GM12878 (cell line): ENCODE results near the gene INO80C. TPM values are rescaled to one million over a fixed set of nuclear protein-coding genes. Genes with fewer than 3 reads are reported as not detected.

Experiments
- ATAC-seq: fragments of 200-7000 bp; cut with Tn5 transposase; 3 replicates; pipeline ENCODE4 v1.9.1; 2020; ENCODE audit warnings: mild to moderate bottlenecking, moderate library complexity
- BruUV-seq: library from RNA; stranded (reverse); fragments of 400-500 nt; replicated peaks from 2 replicates; lab custom pipeline; 2021; lab: Mats Ljungman, UMichigan
- CTCF ChIA-PET: fragments of 300-600 bp; sonication (Branson Sonifier 250); formaldehyde crosslinking; extraction: SDS; loops from one replicate; lab custom pipeline; 2021; ENCODE audit warnings: inconsistent platforms; lab: Yijun Ruan, JAX
- POLR2A ChIA-PET: fragments of 350-600 bp; formaldehyde crosslinking; extraction: SDS; loops from one replicate; lab custom pipeline; 2021; ENCODE audit warnings: inconsistent platforms; lab: Charles Lee
- RAD21 ChIA-PET: fragments of 300-600 bp; sonication (Branson Sonifier 250); formaldehyde crosslinking; loops from one replicate; lab custom pipeline; 2023; ENCODE audit warnings: antibody characterized with exemption; ENCODE audit not compliant: unreplicated experiment; lab: Charles Lee
- SMC1A ChIA-PET: fragments of 300-600 bp; sonication (Branson Sonifier 250); formaldehyde crosslinking; loops from one replicate; lab custom pipeline; 2023; ENCODE audit not compliant: unreplicated experiment, uncharacterized antibody; lab: Charles Lee
- DNase-seq: peaks from one replicate; pipeline ENCODE4 v3.0.0-alpha.2; 2011; ENCODE audit warnings: low read depth, low spot score
- FAIRE-seq: peaks from 3 replicates; lab custom pipeline; 2011; peaks lifted over from hg19 to GRCh38; lab: Jason Lieb, UNC
- H2AFZ ChIP-seq: 2 replicates; pipeline ENCODE4 v1.6.0; 2011; ENCODE audit warnings: low read depth, low read length, control low read depth; ENCODE audit not compliant: control insufficient read depth
- H3K27ac ChIP-seq: 2 replicates; pipeline ENCODE4 v1.5.1; 2011; ENCODE audit warnings: control low read depth; ENCODE audit not compliant: control insufficient read depth, insufficient read depth
- H3K27me3 ChIP-seq, 2 experiments: replicated peaks in 1 of 2; 2 replicates each; pipeline versions ENCODE4 v1.6.0 to v1.6.1; 2011; ENCODE audit warnings: low read length in 1 of 2; ENCODE audit not compliant: control insufficient read depth in 2 of 2, insufficient read depth in 2 of 2
- H3K36me3 ChIP-seq, 2 experiments: 2 replicates each; pipeline ENCODE4 v1.5.1; 2011; ENCODE audit warnings: low read length in 1 of 2; ENCODE audit not compliant: control insufficient read depth in 2 of 2, insufficient read depth in 2 of 2
- H3K4me1 ChIP-seq: 2 replicates; pipeline ENCODE4 v1.6.1; 2011; ENCODE audit warnings: mild to moderate bottlenecking, low read length, moderate library complexity, mixed read lengths; ENCODE audit not compliant: control insufficient read depth, insufficient read depth
- H3K4me2 ChIP-seq: 2 replicates; pipeline ENCODE4 v1.6.0; 2011; ENCODE audit warnings: control low read depth; ENCODE audit not compliant: control insufficient read depth, insufficient read depth
- H3K4me3 ChIP-seq: fragments of 200-600 bp; sonication (generic); 2 replicates; pipeline ENCODE4 v1.5.1; 2016
- H3K79me2 ChIP-seq: 2 replicates; pipeline ENCODE4 v1.6.0; 2011; ENCODE audit warnings: low read length; ENCODE audit not compliant: control insufficient read depth, insufficient read depth
- H3K9ac ChIP-seq: 2 replicates; pipeline ENCODE4 v1.8.0; 2011; ENCODE audit warnings: low read length, control low read depth, mixed read lengths; ENCODE audit not compliant: control insufficient read depth, insufficient read depth
- H3K9me3 ChIP-seq: replicated peaks from 3 replicates; pipeline ENCODE4 v1.5.1; 2011; ENCODE audit warnings: mild to moderate bottlenecking, low read length; ENCODE audit not compliant: control insufficient read depth, insufficient read depth
- H4K20me1 ChIP-seq: 2 replicates; pipeline ENCODE4 v1.6.0; 2011; ENCODE audit not compliant: control insufficient read depth, insufficient read depth
- ATF7 ChIP-seq: fragments of 450-650 bp; IDR thresholded peaks from 2 replicates; pipeline ENCODE4 v1.6.1; 2016; ENCODE audit warnings: low read depth, mild to moderate bottlenecking
- CEBPB ChIP-seq, 2 experiments: fragments of 150-350 bp in 1 of 2; IDR thresholded peaks; 2 replicates each; pipeline ENCODE4 v1.6.1; 2012 to 2014; ENCODE audit warnings: low read depth in 2 of 2, low read length in 2 of 2, borderline replicate concordance in 1 of 2, inconsistent platforms in 1 of 2
- CREB1 ChIP-seq: IDR thresholded peaks from 2 replicates; pipeline ENCODE4 v1.6.1; 2012; ENCODE audit warnings: low read depth, mild to moderate bottlenecking, inconsistent platforms
- EGR1 ChIP-seq, 2 experiments: IDR thresholded peaks; 1 replicate in 1 of 2; 2 replicates in 1 of 2; pipeline ENCODE4 v1.6.1; 2011 to 2012; ENCODE audit warnings: low read depth in 2 of 2, low read length in 2 of 2, borderline replicate concordance in 1 of 2, mild to moderate bottlenecking in 1 of 2, moderate library complexity in 1 of 2
- FOXM1 ChIP-seq: IDR thresholded peaks from 2 replicates; pipeline ENCODE4 v1.6.1; 2012; ENCODE audit warnings: low read depth, mild to moderate bottlenecking, inconsistent platforms, low read length, moderate library complexity
- IKZF1 ChIP-seq: fragments of 450-650 bp; conservative IDR thresholded peaks from 2 replicates; pipeline ENCODE4 v1.6.1; 2017; ENCODE audit warnings: antibody characterized with exemption, mild to moderate bottlenecking
- IKZF2 ChIP-seq, 2 experiments: fragments of 450-650 bp; IDR thresholded peaks; 2 replicates each; pipeline ENCODE4 v1.6.1; 2017; ENCODE audit warnings: mild to moderate bottlenecking in 2 of 2, moderate library complexity in 2 of 2
- JUNB ChIP-seq: IDR thresholded peaks from 2 replicates; pipeline ENCODE4 v1.6.1; 2016; ENCODE audit warnings: antibody characterized with exemption, mild to moderate bottlenecking
- MTA2 ChIP-seq: fragments of 450-650 bp; IDR thresholded peaks from 2 replicates; pipeline ENCODE4 v1.6.1; 2016; ENCODE audit warnings: low read depth, mild to moderate bottlenecking, moderate library complexity
- MTA3 ChIP-seq: IDR thresholded peaks from 2 replicates; pipeline ENCODE4 v1.6.1; 2012; ENCODE audit warnings: low read length, inconsistent platforms, borderline replicate concordance
- NFIC ChIP-seq: IDR thresholded peaks from 2 replicates; pipeline ENCODE4 v1.6.1; 2012; ENCODE audit warnings: low read depth, mild to moderate bottlenecking, inconsistent platforms, low read length, moderate library complexity
- NR2F1 ChIP-seq: fragments of 450-650 bp; conservative IDR thresholded peaks from 2 replicates; pipeline ENCODE4 v1.6.1; 2017; ENCODE audit warnings: mild to moderate bottlenecking
- POLR2A ChIP-seq: IDR thresholded peaks from 2 replicates; pipeline ENCODE4 v1.6.1; 2011; ENCODE audit warnings: low read depth, mild to moderate bottlenecking, low read length
- SMARCA5 ChIP-seq: fragments of 450-650 bp; IDR thresholded peaks from 2 replicates; pipeline ENCODE4 v1.6.1; 2017; ENCODE audit warnings: mild to moderate bottlenecking
- SREBF2 ChIP-seq: IDR thresholded peaks from 2 replicates; pipeline ENCODE4 v1.6.1; 2012; ENCODE audit warnings: mild to moderate bottlenecking, low read length
- ZNF24 ChIP-seq: fragments of 450-650 bp; IDR thresholded peaks from 2 replicates; pipeline ENCODE4 v1.6.1; 2017; ENCODE audit warnings: antibody characterized with exemption, mild to moderate bottlenecking
- ZNF384 ChIP-seq: IDR thresholded peaks from 2 replicates; pipeline ENCODE4 v1.6.1; 2012; ENCODE audit warnings: low read depth, mild to moderate bottlenecking, low read length, improper control_type of control experiment, borderline replicate concordance
- ZNF622 ChIP-seq: fragments of 450-650 bp; IDR thresholded peaks from 2 replicates; pipeline ENCODE4 v1.6.1; 2017; ENCODE audit warnings: mild to moderate bottlenecking, inconsistent platforms
- in situ Hi-C: fragments of 300-500 bp; cut with MboI; formaldehyde crosslinking; loops from 9 replicates; pipeline ENCODE4 v1.14.3; 2018; ENCODE audit warnings: mixed read lengths
- intact Hi-C: fragments of 100-400 bp; cut with micrococcal nuclease; formaldehyde crosslinking; loops from one replicate; pipeline ENCODE4 v1.14.2; 2022; ENCODE audit not compliant: unreplicated experiment
- polyA plus RNA-seq, 11 experiments: library from polyadenylated mRNA; depleted of rRNA in 4 of 11; unstranded in 6 of 11; stranded (reverse) in 5 of 11; fragments of >200 nt; fragmentation: Nextera tagmentation in 4 of 11; fragmentation: Illumina TruSeq in 1 of 11; extraction: Ambion mirVana in 4 of 11; extraction: Trizol in 1 of 11; gene quantifications; 1 replicate in 1 of 11; 2 replicates in 10 of 11; pipeline versions ENCODE4 v1.2.1 to v1.2.3, GENCODE V29; 2011 to 2016; ENCODE audit warnings: inconsistent platforms in 2 of 11, missing spikeins in 2 of 11, low read depth in 1 of 11
- total RNA-seq, 4 experiments: library from RNA; depleted of rRNA in 3 of 4; stranded (reverse); fragments of >200 nt in 3 of 4; fragmentation: Illumina TruSeq in 1 of 4; extraction: Trizol in 1 of 4; gene quantifications; 2 replicates each; pipeline versions ENCODE4 v1.2.1 to v1.2.3, GENCODE V29; 2013 to 2021
- TF ChIP-seq, protein P1 (sequence below): IDR thresholded peaks from 2 replicates; pipeline ENCODE4 v1.6.1; 2011; ENCODE audit warnings: borderline replicate concordance, low read depth, mild to moderate bottlenecking, moderate library complexity, low read length; ENCODE audit not compliant: insufficient read depth, poor library complexity, severe bottlenecking
- TF ChIP-seq, protein P2 (sequence below): IDR thresholded peaks from 2 replicates; pipeline ENCODE4 v1.6.1; 2012; ENCODE audit warnings: low read length, inconsistent platforms

INO80C gene
- total and polyA plus RNA-seq, 10 of the 15 experiments (the other 5 are each of a cell fraction or from before 2014, with no cell fraction given): 9.9 to 43.2 (median 30.1) TPM

DNA sequence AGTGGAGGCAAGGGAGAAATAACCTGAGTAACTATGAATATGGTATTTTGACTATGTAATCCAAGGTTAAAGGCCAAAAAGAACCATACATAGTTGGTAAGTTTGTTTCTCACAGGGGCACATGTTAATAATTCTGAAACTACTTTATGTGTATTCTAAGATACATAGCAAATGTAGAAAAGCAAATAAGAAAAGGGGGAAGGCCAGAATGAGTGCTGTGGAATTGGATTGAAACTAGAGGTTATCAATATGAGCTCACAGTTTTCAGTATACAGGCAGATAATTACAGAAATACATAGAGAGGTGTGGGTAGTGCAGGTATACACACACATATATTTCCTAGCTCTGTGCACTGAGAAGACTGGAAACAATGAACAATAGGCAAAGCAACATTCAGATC, 13.7 kb downstream of the INO80C start:
- ChIA-PET CTCF (interaction anchor here (0.7 to 1.9 kb wide), 3 partner anchors 9 to 77 kb away, joined by 3 to 4 read pairs (median 4); no protein-coding TSS in a partner anchor), SMC1A (interaction anchor here (0.9 to 8.1 kb wide), 6 partner anchors 11 to 127 kb away, joined by 3 to 122 read pairs (median 6); partner anchors contain the start of gene INO80C), RAD21 (interaction anchor here (1.0 to 3.0 kb wide), 8 partner anchors 8 to 75 kb away, joined by 3 to 31 read pairs (median 6); partner anchors contain the start of gene INO80C), POLR2A (interaction anchor here (1.0 to 8.2 kb wide), 4 partner anchors 10 to 97 kb away, joined by 3 to 106 read pairs (median 4); partner anchors contain the start of gene INO80C)
- H3K27ac ChIP-seq: no peak overlapping the region
- ATAC-seq: peak; percentile 89
- no peaks in the 10 kb centered on the region for H3K36me3 ChIP-seq
- TF ChIP-seq JUNB (peak; percentile 26; the same call in 1 of the 2 replicates), CEBPB (IDR thresholded peaks at IDR 0.05; ENCODE audit: borderline replicate concordance in 1 of 2, low read depth in 2 of 2, low read length in 2 of 2) (0 out of 4 replicates have a peak, but pooled peaks of 1 of the 2 experiments have one; percentile 39), SREBF2 (no peak), FOXM1 (peak; percentile 62; the same call in 1 of the 2 replicates), MTA3 (0 out of 2 replicates have a peak, but pooled peaks have one; percentile 42), ZNF24 (no peak), ATF7 (peak; percentile 43; the same call in 1 of the 2 replicates), EGR1 (IDR thresholded peaks at IDR 0.05; ENCODE audit: borderline replicate concordance in 1 of 2, low read depth in 2 of 2, low read length in 2 of 2) (no peak), POLR2A (no peak), ZNF384 (no peak), NFIC (peak; percentile 77), MTA2 (peak; percentile 37; the same call in 1 of the 2 replicates), CREB1 (0 out of 2 replicates have a peak, but pooled peaks have one; percentile 22), ZNF622 (no peak), IKZF1 (0 out of 2 replicates have a peak, but pooled peaks have one; percentile 15), NR2F1 (peak; percentile 93), SMARCA5 (0 out of 2 replicates have a peak, but pooled peaks have one; percentile 19), IKZF2 (IDR thresholded peaks at IDR 0.05) (peak in 1 of 2 experiments; percentile 15; a peak in 1 of 4 replicates)
- TF ChIP-seq, protein P1, sequence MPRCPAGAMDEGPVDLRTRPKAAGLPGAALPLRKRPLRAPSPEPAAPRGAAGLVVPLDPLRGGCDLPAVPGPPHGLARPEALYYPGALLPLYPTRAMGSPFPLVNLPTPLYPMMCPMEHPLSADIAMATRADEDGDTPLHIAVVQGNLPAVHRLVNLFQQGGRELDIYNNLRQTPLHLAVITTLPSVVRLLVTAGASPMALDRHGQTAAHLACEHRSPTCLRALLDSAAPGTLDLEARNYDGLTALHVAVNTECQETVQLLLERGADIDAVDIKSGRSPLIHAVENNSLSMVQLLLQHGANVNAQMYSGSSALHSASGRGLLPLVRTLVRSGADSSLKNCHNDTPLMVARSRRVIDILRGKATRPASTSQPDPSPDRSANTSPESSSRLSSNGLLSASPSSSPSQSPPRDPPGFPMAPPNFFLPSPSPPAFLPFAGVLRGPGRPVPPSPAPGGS: no peak
- TF ChIP-seq, protein P2, sequence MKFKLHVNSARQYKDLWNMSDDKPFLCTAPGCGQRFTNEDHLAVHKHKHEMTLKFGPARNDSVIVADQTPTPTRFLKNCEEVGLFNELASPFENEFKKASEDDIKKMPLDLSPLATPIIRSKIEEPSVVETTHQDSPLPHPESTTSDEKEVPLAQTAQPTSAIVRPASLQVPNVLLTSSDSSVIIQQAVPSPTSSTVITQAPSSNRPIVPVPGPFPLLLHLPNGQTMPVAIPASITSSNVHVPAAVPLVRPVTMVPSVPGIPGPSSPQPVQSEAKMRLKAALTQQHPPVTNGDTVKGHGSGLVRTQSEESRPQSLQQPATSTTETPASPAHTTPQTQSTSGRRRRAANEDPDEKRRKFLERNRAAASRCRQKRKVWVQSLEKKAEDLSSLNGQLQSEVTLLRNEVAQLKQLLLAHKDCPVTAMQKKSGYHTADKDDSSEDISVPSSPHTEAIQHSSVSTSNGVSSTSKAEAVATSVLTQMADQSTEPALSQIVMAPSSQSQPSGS: peak; percentile 41
- no peak overlapping the region for H3K9ac ChIP-seq
- H3K27me3 ChIP-seq: no peaks in the 10 kb centered on the region
- in situ Hi-C loops (no loop called here), intact Hi-C loops (no loop called here)
- H3K4me1 ChIP-seq: no peaks in the 10 kb centered on the region; the same call in 1 of the 2 replicates
- BruUV-seq: no TSS peak
- H4K20me1 ChIP-seq: no peaks in the 10 kb centered on the region
- no peaks in the 10 kb centered on the region; the same call in none of the 2 replicates for H3K79me2 ChIP-seq
- no peaks in the 10 kb centered on the region; the same call in 2 of the 3 replicates for H3K9me3 ChIP-seq
- H3K4me3 ChIP-seq: no peak overlapping the region
- FAIRE-seq: no peak
- no peak overlapping the region for H3K4me2 ChIP-seq
- no peak overlapping the region for H2AFZ ChIP-seq
- no peak for DNase-seq
